Calu3 (cell line): ENCODE measurements around the gene KRT6B. TPM values are rescaled to one million over a fixed set of nuclear protein-coding genes. Genes with fewer than 3 reads are reported as not detected.
"Not testable (repeated sequence)": the region's sequence is repeated elsewhere in the genome, so short reads cannot be mapped to it uniquely, and the experiment has no call there.

ENCODE experiments used
- BruUV-seq: library from RNA; stranded (reverse); fragments of 400-500 nt; replicated peaks from 2 replicates; lab custom pipeline; 2021; lab: Mats Ljungman, UMichigan
- CTCF ChIA-PET: fragments of 300-600 bp; sonication (Branson Sonifier 250); formaldehyde crosslinking; loops from one replicate; lab custom pipeline; 2022; ENCODE audit warnings: antibody characterized with exemption; lab: Charles Lee
- DNase-seq: peaks from one replicate; pipeline ENCODE4 v3.0.0; 2022
- H3K27ac Mint-ChIP-seq: one replicate; pipeline ENCODE4 v1.8.0; 2022; ENCODE audit warnings: mixed read lengths; ENCODE audit not compliant: unreplicated experiment
- H3K27me3 Mint-ChIP-seq: one replicate; pipeline ENCODE4 v1.8.0; 2022; ENCODE audit warnings: mixed read lengths; ENCODE audit not compliant: unreplicated experiment
- H3K36me3 Mint-ChIP-seq: one replicate; pipeline ENCODE4 v1.8.0; 2022; ENCODE audit warnings: mild to moderate bottlenecking, moderate library complexity, mixed read lengths; ENCODE audit not compliant: insufficient read depth, unreplicated experiment
- H3K4me1 Mint-ChIP-seq: one replicate; pipeline ENCODE4 v1.8.0; 2022; ENCODE audit warnings: mild to moderate bottlenecking, low read depth, mixed read lengths; ENCODE audit not compliant: unreplicated experiment
- H3K4me3 Mint-ChIP-seq: one replicate; pipeline ENCODE4 v1.8.0; 2022; ENCODE audit warnings: mild to moderate bottlenecking, low read depth, moderate library complexity, mixed read lengths; ENCODE audit not compliant: unreplicated experiment
- H3K9me3 Mint-ChIP-seq: one replicate; pipeline ENCODE4 v1.8.0; 2022; ENCODE audit warnings: low read depth, mixed read lengths; ENCODE audit not compliant: unreplicated experiment
- CTCF ChIP-seq: fragments of 200-600 bp; IDR thresholded peaks from one replicate; pipeline ENCODE4 v1.8.0; 2022; ENCODE audit warnings: antibody characterized with exemption; ENCODE audit not compliant: unreplicated experiment
- intact Hi-C: fragments of 100-400 bp; cut with micrococcal nuclease; formaldehyde crosslinking; loops from one replicate; pipeline ENCODE4 v1.10.0; 2022; ENCODE audit not compliant: unreplicated experiment
- total RNA-seq: library from RNA; stranded (reverse); gene quantifications from 2 replicates; pipeline ENCODE4 v1.2.3, GENCODE V29; 2022

KRT6B gene
- total RNA-seq, 1 experiment from 2014 or later: 5.6 TPM

- H3K27me3 Mint-ChIP-seq: peaks cover 92% of the 10 kb centered on the region
- H3K27ac Mint-ChIP-seq: no peak overlapping the region
- no peak for DNase-seq
- no peak for TF ChIP-seq CTCF
- H3K36me3 Mint-ChIP-seq: no peaks in the 10 kb centered on the region
- no peak overlapping the region for H3K4me3 Mint-ChIP-seq
- intact Hi-C loops: no loop called here
- no TSS peak for BruUV-seq
- H3K9me3 Mint-ChIP-seq: no peaks in the 10 kb centered on the region
- no peaks in the 10 kb centered on the region for H3K4me1 Mint-ChIP-seq
- CTCF ChIA-PET: interaction anchor here (0.6 kb wide), 1 partner anchor 178 kb away, joined by 3 read pairs; no protein-coding TSS in a partner anchor
Observed at GRCh38 chr12:52488736-52489135, 36.8 kb upstream of the KRT6B start.

GRCh38 chr12:52487744-52488443 is 35.9 kb upstream of the KRT6B start:
- H3K27me3 Mint-ChIP-seq: peaks cover 92% of the 10 kb centered on the region
- H3K9me3 Mint-ChIP-seq, H3K4me1 Mint-ChIP-seq, H3K36me3 Mint-ChIP-seq, H3K4me3 Mint-ChIP-seq, intact Hi-C loops, DNase-seq, BruUV-seq, CTCF ChIA-PET, H3K27ac Mint-ChIP-seq: not testable (repeated sequence)

- intact Hi-C loops: no loop called here
- TF ChIP-seq CTCF: no peak
- CTCF ChIA-PET: no interaction called here
- Mint-ChIP-seq H3K9me3 (no peaks in the 10 kb centered on the region), H3K36me3 (no peaks in the 10 kb centered on the region), H3K27me3 (peaks cover 88% of the 10 kb centered on the region), H3K4me1 (no peaks in the 10 kb centered on the region), H3K4me3 (no peak overlapping the region), H3K27ac (no peak overlapping the region)
- no peak for DNase-seq
- no TSS peak for BruUV-seq
Observed at GRCh38 chr12:52487211-52487610, 35.3 kb upstream of the KRT6B start.

- CTCF ChIA-PET: no interaction called here
- BruUV-seq: no TSS peak
- peaks cover 80% of the 10 kb centered on the region for H3K27me3 Mint-ChIP-seq
Observed at GRCh38 chr12:52486166-52487105, 34.5 kb upstream of the KRT6B start.

More at GRCh38 chr12:52486166-52487105, 34.5 kb upstream of the KRT6B start:
- intact Hi-C loops: no loop called here
- no peaks in the 10 kb centered on the region for H3K9me3 Mint-ChIP-seq
- H3K4me1 Mint-ChIP-seq: no peaks in the 10 kb centered on the region
- H3K4me3 Mint-ChIP-seq: no peak overlapping the region
- DNase-seq: no peak
- no peak for TF ChIP-seq CTCF
- H3K36me3 Mint-ChIP-seq: no peaks in the 10 kb centered on the region
- H3K27ac Mint-ChIP-seq: no peak overlapping the region
